GM12864 (cell line): ENCODE data around the gene KRT72.

Experiments
- DNase-seq: peaks from one replicate; pipeline ENCODE4 v3.0.0-alpha.2; 2011; ENCODE audit warnings: low read depth
- H3K4me3 ChIP-seq: 2 replicates; pipeline ENCODE4 v1.5.1; 2011; ENCODE audit warnings: mild to moderate bottlenecking, low read depth, low read length, control low read depth
- CTCF ChIP-seq: IDR thresholded peaks from 2 replicates; pipeline ENCODE4 v1.5.1; 2011; ENCODE audit warnings: low read depth, mild to moderate bottlenecking, moderate library complexity, low read length, control low read depth, inconsistent platforms; ENCODE audit errors: missing control alignments

KRT72 gene

GRCh38 chr12:52645120-52645761 is 44.0 kb upstream of the KRT72 start:
- no peak overlapping the region for H3K4me3 ChIP-seq
- no peak for TF ChIP-seq CTCF
- no peak for DNase-seq

DNA sequence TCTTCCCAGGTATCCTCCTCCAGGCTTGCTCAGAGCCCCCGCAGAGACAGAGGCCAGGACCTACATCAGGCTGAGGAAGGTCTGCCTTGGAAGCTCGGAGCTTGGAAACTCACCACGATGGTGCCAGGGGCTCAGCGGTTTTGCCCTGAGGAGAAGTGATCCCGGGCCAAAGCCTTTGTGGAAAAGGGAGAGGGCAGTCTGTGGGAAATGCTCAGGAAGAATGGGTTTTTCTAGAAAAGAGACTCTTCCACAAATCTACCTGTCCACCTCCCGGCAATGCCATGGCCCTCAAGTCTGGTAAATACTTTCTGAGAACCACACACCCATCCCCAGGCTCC is 42.8 kb upstream of the KRT72 start:
- H3K4me3 ChIP-seq = no peak overlapping the region
- DNase-seq = no peak
- TF ChIP-seq CTCF = no peak

GRCh38 chr12:52643233-52644077 is 42.2 kb upstream of the KRT72 start:
- TF ChIP-seq CTCF = no peak
- no peak for DNase-seq
- no peak overlapping the region for H3K4me3 ChIP-seq

- TF ChIP-seq CTCF = no peak
- no peak overlapping the region for H3K4me3 ChIP-seq
- DNase-seq = no peak
Measured at GRCh38 chr12:52641468-52641867, 40.2 kb upstream of the KRT72 start.

- H3K4me3 ChIP-seq = no peak overlapping the region
- DNase-seq = no peak
- TF ChIP-seq CTCF = no peak
Measured at GRCh38 chr12:52637299-52637698, 36.0 kb upstream of the KRT72 start.

GRCh38 chr12:52636592-52637258 is 35.5 kb upstream of the KRT72 start:
- no peak overlapping the region for H3K4me3 ChIP-seq
- DNase-seq = no peak
- TF ChIP-seq CTCF = no peak
